Stimulated activated memory B cell treated with anti-CD40 and anti-IgM and Interleukin-4, amounts not matched to agents 10 μg/mL and 1 μg/mL and 100 μg/mL, for 72 hours (primary cell): ENCODE measurements around the gene MRTFA.
"Not testable (repeated sequence)": the region's sequence is repeated elsewhere in the genome, so short reads cannot be mapped to it uniquely, and the experiment has no call there.

Experiments used
- ATAC-seq: fragments of 150-1000 bp; cut with Tn5 transposase; 2 replicates; pipeline ENCODE4 v1.10.0; 2021
- H3K27ac Mint-ChIP-seq: one replicate; pipeline ENCODE4 v1.8.0; 2022; ENCODE audit warnings: mild to moderate bottlenecking, mixed read lengths
- H3K27me3 Mint-ChIP-seq: one replicate; pipeline ENCODE4 v1.8.0; 2022; ENCODE audit warnings: mixed read lengths
- H3K36me3 Mint-ChIP-seq: one replicate; pipeline ENCODE4 v1.8.0; 2022; ENCODE audit warnings: mixed read lengths
- H3K4me1 Mint-ChIP-seq: one replicate; pipeline ENCODE4 v1.8.0; 2022; ENCODE audit warnings: mixed read lengths
- H3K4me3 Mint-ChIP-seq: one replicate; pipeline ENCODE4 v1.8.0; 2022; ENCODE audit warnings: mild to moderate bottlenecking, moderate library complexity, mixed read lengths
- H3K9me3 Mint-ChIP-seq: one replicate; pipeline ENCODE4 v1.8.0; 2022; ENCODE audit warnings: mixed read lengths

MRTFA gene

GRCh38 chr22:40541300-40541699 lies 95.2 kb downstream of the MRTFA start:
- H3K4me3 Mint-ChIP-seq: no peak overlapping the region
- no peaks in the 10 kb centered on the region for H3K27me3 Mint-ChIP-seq
- peaks cover 6% of the 10 kb centered on the region for H3K36me3 Mint-ChIP-seq
- H3K9me3 Mint-ChIP-seq: no peaks in the 10 kb centered on the region
- ATAC-seq: no peak
- H3K27ac Mint-ChIP-seq: no peak overlapping the region
- H3K4me1 Mint-ChIP-seq: peaks cover 7% of the 10 kb centered on the region

- no peak overlapping the region for H3K4me3 Mint-ChIP-seq
- no peaks in the 10 kb centered on the region for H3K36me3 Mint-ChIP-seq
- H3K9me3 Mint-ChIP-seq: no peaks in the 10 kb centered on the region
- H3K27ac Mint-ChIP-seq: no peak overlapping the region
- no peaks in the 10 kb centered on the region for H3K27me3 Mint-ChIP-seq
- ATAC-seq: no peak
- H3K4me1 Mint-ChIP-seq: peaks cover 10% of the 10 kb centered on the region
These were observed 96.3 kb downstream of the MRTFA start for GRCh38 chr22:40540265-40540664.

- H3K36me3 Mint-ChIP-seq, H3K4me3 Mint-ChIP-seq, H3K9me3 Mint-ChIP-seq, H3K27ac Mint-ChIP-seq, ATAC-seq, H3K27me3 Mint-ChIP-seq: not testable (repeated sequence)
- peaks cover 40% of the 10 kb centered on the region for H3K4me1 Mint-ChIP-seq
These were observed 100.4 kb downstream of the MRTFA start for GRCh38 chr22:40536149-40536548.

- H3K9me3 Mint-ChIP-seq: no peaks in the 10 kb centered on the region
- no peaks in the 10 kb centered on the region for H3K36me3 Mint-ChIP-seq
- H3K27me3 Mint-ChIP-seq: no peaks in the 10 kb centered on the region
- H3K4me3 Mint-ChIP-seq: no peak overlapping the region
- H3K4me1 Mint-ChIP-seq: peaks cover 41% of the 10 kb centered on the region
- H3K27ac Mint-ChIP-seq: peak overlapping the region; percentile 76
- no peak for ATAC-seq
These were observed 100.9 kb downstream of the MRTFA start for GRCh38 chr22:40535642-40536041.

GRCh38 chr22:40535189-40535512 lies 101.4 kb downstream of the MRTFA start:
- Mint-ChIP-seq H3K9me3 (no peaks in the 10 kb centered on the region), H3K4me3 (no peak overlapping the region), H3K27ac (peak overlapping the region; percentile 76), H3K4me1 (peaks cover 46% of the 10 kb centered on the region), H3K27me3 (no peaks in the 10 kb centered on the region), H3K36me3 (no peaks in the 10 kb centered on the region)
- ATAC-seq: no peak

GRCh38 chr22:40534379-40535188 lies 101.9 kb downstream of the MRTFA start:
- H3K9me3 Mint-ChIP-seq: no peaks in the 10 kb centered on the region
- peaks cover 52% of the 10 kb centered on the region for H3K4me1 Mint-ChIP-seq
- H3K36me3 Mint-ChIP-seq: no peaks in the 10 kb centered on the region
- peak; percentile 27 for ATAC-seq
- H3K4me3 Mint-ChIP-seq: peak overlapping the region; percentile 11
- peak overlapping the region; percentile 76 for H3K27ac Mint-ChIP-seq
- H3K27me3 Mint-ChIP-seq: no peaks in the 10 kb centered on the region

GRCh38 chr22:40533712-40534378 lies 102.7 kb downstream of the MRTFA start:
- peaks cover 53% of the 10 kb centered on the region for H3K4me1 Mint-ChIP-seq
- H3K36me3 Mint-ChIP-seq: no peaks in the 10 kb centered on the region
- H3K4me3 Mint-ChIP-seq: peak overlapping the region; percentile 44
- H3K9me3 Mint-ChIP-seq: no peaks in the 10 kb centered on the region
- H3K27ac Mint-ChIP-seq: peak overlapping the region; percentile 76
- ATAC-seq: peak; percentile 86
- no peaks in the 10 kb centered on the region for H3K27me3 Mint-ChIP-seq

GRCh38 chr22:40531951-40532900 lies 104.3 kb downstream of the MRTFA start:
- Mint-ChIP-seq H3K27ac (peak overlapping the region; percentile 76), H3K27me3 (no peaks in the 10 kb centered on the region), H3K4me1 (peaks cover 54% of the 10 kb centered on the region), H3K4me3 (no peak overlapping the region), H3K9me3 (no peaks in the 10 kb centered on the region), H3K36me3 (no peaks in the 10 kb centered on the region)
- ATAC-seq: no peak

GRCh38 chr22:40530391-40530790 lies 106.1 kb downstream of the MRTFA start:
- H3K27me3 Mint-ChIP-seq, H3K9me3 Mint-ChIP-seq, ATAC-seq, H3K36me3 Mint-ChIP-seq: not testable (repeated sequence)
- H3K4me3 Mint-ChIP-seq: peak overlapping the region; percentile 14
- H3K4me1 Mint-ChIP-seq: peaks cover 67% of the 10 kb centered on the region
- peak overlapping the region; percentile 59 for H3K27ac Mint-ChIP-seq

GRCh38 chr22:40529821-40530220 lies 106.7 kb downstream of the MRTFA start:
- no peaks in the 10 kb centered on the region for H3K27me3 Mint-ChIP-seq
- ATAC-seq: no peak
- H3K4me1 Mint-ChIP-seq: peaks cover 61% of the 10 kb centered on the region
- no peaks in the 10 kb centered on the region for H3K9me3 Mint-ChIP-seq
- H3K4me3 Mint-ChIP-seq: no peak overlapping the region
- no peaks in the 10 kb centered on the region for H3K36me3 Mint-ChIP-seq
- H3K27ac Mint-ChIP-seq: peak overlapping the region; percentile 59

- Mint-ChIP-seq H3K4me1 (peaks cover 32% of the 10 kb centered on the region), H3K27ac (peak overlapping the region; percentile 44), H3K36me3 (no peaks in the 10 kb centered on the region), H3K9me3 (no peaks in the 10 kb centered on the region), H3K4me3 (no peak overlapping the region), H3K27me3 (no peaks in the 10 kb centered on the region)
- no peak for ATAC-seq
These were observed 109.6 kb downstream of the MRTFA start for GRCh38 chr22:40526960-40527359.

- peak overlapping the region; percentile 44 for H3K27ac Mint-ChIP-seq
- no peaks in the 10 kb centered on the region for H3K27me3 Mint-ChIP-seq
- peak; percentile 70 for ATAC-seq
- no peak overlapping the region for H3K4me3 Mint-ChIP-seq
- H3K4me1 Mint-ChIP-seq: peaks cover 26% of the 10 kb centered on the region
- no peaks in the 10 kb centered on the region for H3K36me3 Mint-ChIP-seq
- no peaks in the 10 kb centered on the region for H3K9me3 Mint-ChIP-seq
These were observed 111.2 kb downstream of the MRTFA start for GRCh38 chr22:40525250-40525884.

GRCh38 chr22:40524392-40525249 lies 111.9 kb downstream of the MRTFA start:
- Mint-ChIP-seq H3K4me1 (peaks cover 25% of the 10 kb centered on the region), H3K36me3 (no peaks in the 10 kb centered on the region), H3K27ac (no peak overlapping the region), H3K4me3 (no peak overlapping the region), H3K9me3 (no peaks in the 10 kb centered on the region), H3K27me3 (no peaks in the 10 kb centered on the region)
- ATAC-seq: no peak

GRCh38 chr22:40522141-40522540 lies 114.4 kb downstream of the MRTFA start:
- H3K4me3 Mint-ChIP-seq: no peak overlapping the region

More at GRCh38 chr22:40522141-40522540, 114.4 kb downstream of the MRTFA start:
- Mint-ChIP-seq H3K36me3 (peaks cover 7% of the 10 kb centered on the region), H3K27me3 (no peaks in the 10 kb centered on the region), H3K9me3 (no peaks in the 10 kb centered on the region), H3K4me1 (peaks cover 37% of the 10 kb centered on the region), H3K27ac (no peak overlapping the region)
- ATAC-seq: no peak
